Activated naive CD8-positive, alpha-beta T cell (primary cell): Measurements from ENCODE around the gene PDCD1.

Experiments
- H3K27ac Mint-ChIP-seq: one replicate; pipeline ENCODE4 v1.8.0; 2021; ENCODE audit warnings: mixed read lengths
- H3K27me3 Mint-ChIP-seq: one replicate; pipeline ENCODE4 v1.8.0; 2021; ENCODE audit warnings: mixed read lengths
- H3K36me3 Mint-ChIP-seq: one replicate; pipeline ENCODE4 v1.8.0; 2021; ENCODE audit warnings: mixed read lengths
- H3K4me1 Mint-ChIP-seq: one replicate; pipeline ENCODE4 v1.8.0; 2021; ENCODE audit warnings: low read depth, mixed read lengths
- H3K4me3 Mint-ChIP-seq: one replicate; pipeline ENCODE4 v1.8.0; 2021; ENCODE audit warnings: mild to moderate bottlenecking, mixed read lengths
- H3K9me3 Mint-ChIP-seq: one replicate; pipeline ENCODE4 v1.8.0; 2021; ENCODE audit warnings: low read depth, mixed read lengths

Gene PDCD1

GRCh38 chr2:241815477-241816430 is 42.9 kb downstream of the PDCD1 start:
- no peaks in the 10 kb centered on the region for H3K27me3 Mint-ChIP-seq
- no peak overlapping the region for H3K27ac Mint-ChIP-seq
- no peaks in the 10 kb centered on the region for H3K9me3 Mint-ChIP-seq
- no peak overlapping the region for H3K4me3 Mint-ChIP-seq
- H3K36me3 Mint-ChIP-seq = no peaks in the 10 kb centered on the region
- H3K4me1 Mint-ChIP-seq = no peaks in the 10 kb centered on the region

- Mint-ChIP-seq H3K27me3 (no peaks in the 10 kb centered on the region), H3K9me3 (no peaks in the 10 kb centered on the region), H3K27ac (no peak overlapping the region), H3K36me3 (no peaks in the 10 kb centered on the region), H3K4me3 (no peak overlapping the region), H3K4me1 (no peaks in the 10 kb centered on the region)
Observed at GRCh38 chr2:241814643-241815476, 43.8 kb downstream of the PDCD1 start.

DNA sequence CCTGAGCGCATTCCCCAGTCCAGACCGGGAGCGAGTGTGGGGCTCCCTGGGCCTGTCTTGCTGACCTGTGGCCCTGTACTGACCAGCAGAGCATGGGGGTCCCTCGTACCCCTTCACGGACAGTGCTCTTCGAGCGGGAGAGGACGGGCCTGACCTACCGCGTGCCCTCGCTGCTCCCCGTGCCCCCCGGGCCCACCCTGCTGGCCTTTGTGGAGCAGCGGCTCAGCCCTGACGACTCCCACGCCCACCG is 44.4 kb downstream of the PDCD1 start:
- H3K9me3 Mint-ChIP-seq = no peaks in the 10 kb centered on the region
- no peak overlapping the region for H3K27ac Mint-ChIP-seq
- H3K4me3 Mint-ChIP-seq = no peak overlapping the region
- H3K36me3 Mint-ChIP-seq = no peaks in the 10 kb centered on the region
- no peaks in the 10 kb centered on the region for H3K4me1 Mint-ChIP-seq
- no peaks in the 10 kb centered on the region for H3K27me3 Mint-ChIP-seq

DNA sequence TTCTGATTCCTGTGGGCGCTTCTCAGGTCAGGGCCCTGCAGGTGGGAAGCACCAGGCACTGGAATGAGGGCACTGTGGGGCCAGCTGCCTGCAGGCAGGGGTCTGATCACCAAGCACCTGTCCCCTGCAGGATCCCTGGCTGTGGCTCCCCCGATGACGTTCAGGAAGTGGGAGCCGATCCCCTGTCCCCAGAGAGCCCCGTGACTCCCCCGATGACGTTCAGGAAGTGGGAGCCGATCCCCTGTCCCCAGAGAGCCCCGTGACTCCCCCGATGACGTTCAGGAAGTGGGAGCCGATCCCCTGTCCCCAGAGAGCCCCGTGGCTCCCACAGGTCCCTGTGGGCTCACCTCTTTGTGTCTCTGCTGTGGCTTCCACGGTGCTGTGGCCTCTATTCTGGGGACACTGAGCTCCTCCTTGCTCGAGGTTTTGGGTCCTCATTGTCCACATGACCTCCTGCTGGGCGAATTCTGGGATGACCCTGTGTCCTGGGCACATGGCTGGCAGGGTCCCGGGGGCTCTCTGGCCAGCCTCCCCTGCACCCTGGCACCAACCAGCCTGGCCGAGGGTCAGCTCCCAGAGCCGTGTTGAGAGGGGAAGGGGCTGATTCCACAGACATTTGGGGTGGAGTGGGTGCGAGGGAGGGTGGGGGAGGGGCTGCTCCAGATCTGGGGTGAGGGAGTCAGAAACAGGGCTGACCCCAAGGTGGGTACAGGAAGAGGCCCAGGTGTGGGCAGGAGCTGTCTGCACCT is 44.9 kb downstream of the PDCD1 start:
- H3K27me3 Mint-ChIP-seq = peaks cover 2% of the 10 kb centered on the region
- H3K4me3 Mint-ChIP-seq = no peak overlapping the region
- H3K4me1 Mint-ChIP-seq = no peaks in the 10 kb centered on the region
- H3K36me3 Mint-ChIP-seq = no peaks in the 10 kb centered on the region
- H3K9me3 Mint-ChIP-seq = no peaks in the 10 kb centered on the region
- no peak overlapping the region for H3K27ac Mint-ChIP-seq

DNA sequence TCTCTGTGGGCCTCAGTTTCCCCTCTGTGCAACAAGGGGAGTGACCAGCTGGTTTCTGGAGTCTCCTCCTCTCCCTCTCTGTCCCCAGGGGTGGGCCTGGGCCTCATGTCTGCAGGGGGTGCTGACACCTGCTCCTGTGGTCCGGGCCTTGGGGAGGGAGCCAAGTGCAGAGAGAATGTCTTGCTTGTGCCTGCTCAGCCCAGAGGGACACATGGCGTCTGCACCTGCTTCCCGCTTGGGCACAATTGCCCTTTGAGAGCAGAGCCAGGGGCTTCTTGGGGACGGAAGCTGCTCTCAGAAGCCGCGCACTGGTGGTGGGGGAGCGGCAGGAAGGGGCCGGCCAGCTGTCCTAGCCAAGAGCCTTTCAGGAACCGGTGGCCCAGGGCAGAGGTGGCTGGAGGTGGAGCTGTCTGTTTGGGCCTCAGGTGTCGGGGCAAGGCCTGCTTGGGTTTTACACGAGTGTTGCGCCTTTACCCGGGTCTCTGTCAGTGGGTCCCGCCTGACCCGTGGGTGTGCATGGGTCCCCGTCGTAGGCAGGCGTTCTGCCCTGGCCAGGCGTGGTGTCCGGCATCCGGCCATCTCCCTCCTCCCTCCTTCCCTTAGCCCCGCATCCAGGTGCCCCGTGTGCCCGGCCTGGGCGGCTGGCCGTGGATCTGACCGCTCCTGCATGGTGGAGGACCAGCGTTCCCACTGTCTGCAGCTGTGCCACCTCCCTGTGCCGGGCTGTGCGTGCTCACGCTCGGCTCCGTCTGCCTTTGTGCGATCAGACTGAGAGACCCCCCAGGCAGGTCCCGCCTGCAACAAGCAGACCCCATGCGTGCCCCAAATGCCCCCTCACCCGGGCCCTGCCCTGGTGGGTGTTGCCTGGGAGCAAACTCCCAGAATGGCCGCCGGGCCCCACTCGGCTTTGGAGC is 45.7 kb downstream of the PDCD1 start:
- Mint-ChIP-seq H3K9me3 (no peaks in the 10 kb centered on the region), H3K4me1 (no peaks in the 10 kb centered on the region), H3K27me3 (peaks cover 4% of the 10 kb centered on the region), H3K4me3 (no peak overlapping the region), H3K27ac (no peak overlapping the region), H3K36me3 (no peaks in the 10 kb centered on the region)

- no peak overlapping the region for H3K4me3 Mint-ChIP-seq
- no peak overlapping the region for H3K27ac Mint-ChIP-seq
- H3K36me3 Mint-ChIP-seq = no peaks in the 10 kb centered on the region
- H3K9me3 Mint-ChIP-seq = no peaks in the 10 kb centered on the region
- no peaks in the 10 kb centered on the region for H3K4me1 Mint-ChIP-seq
- H3K27me3 Mint-ChIP-seq = peaks cover 4% of the 10 kb centered on the region
Observed at GRCh38 chr2:241811952-241812729, 46.6 kb downstream of the PDCD1 start.

DNA sequence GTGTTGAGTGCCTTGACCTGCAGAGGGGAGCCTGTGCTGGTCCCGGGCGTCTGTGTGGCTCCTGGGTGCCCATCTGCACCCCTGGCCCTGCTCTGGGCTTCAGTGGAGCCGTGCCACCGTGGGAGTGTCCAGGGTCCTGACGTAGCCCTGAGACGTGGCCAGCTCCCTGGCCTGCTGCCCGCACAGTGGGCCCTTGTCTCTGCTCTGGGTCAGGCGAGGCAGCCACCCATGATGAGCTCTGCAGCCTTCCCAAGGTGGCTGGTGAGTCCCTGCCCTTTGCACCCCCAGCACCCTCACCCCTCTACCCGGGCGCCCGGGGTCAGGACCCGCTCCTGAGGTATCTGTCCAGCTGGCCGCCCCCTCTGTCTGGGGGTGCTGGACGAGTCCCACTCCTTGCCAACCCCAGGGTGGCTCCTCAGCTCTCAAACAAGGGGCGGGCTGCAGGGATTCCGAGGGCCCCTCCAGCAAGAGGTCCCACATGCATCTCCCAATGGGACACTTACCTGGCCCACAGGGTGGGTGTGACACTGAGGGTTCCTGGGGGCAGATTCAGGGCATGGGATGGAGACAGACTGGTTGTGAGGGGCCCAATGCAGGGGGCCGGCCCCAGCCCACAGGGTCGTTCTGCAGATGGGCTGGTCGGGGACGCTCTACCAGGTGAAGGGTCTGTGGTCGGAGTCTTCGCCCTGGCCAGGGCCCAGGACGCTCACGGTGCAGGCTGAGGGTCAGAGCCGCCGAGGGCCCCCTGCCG is 47.3 kb downstream of the PDCD1 start:
- Mint-ChIP-seq H3K9me3 (no peaks in the 10 kb centered on the region), H3K27ac (no peak overlapping the region), H3K36me3 (no peaks in the 10 kb centered on the region), H3K27me3 (peaks cover 4% of the 10 kb centered on the region), H3K4me3 (no peak overlapping the region), H3K4me1 (no peaks in the 10 kb centered on the region)

DNA sequence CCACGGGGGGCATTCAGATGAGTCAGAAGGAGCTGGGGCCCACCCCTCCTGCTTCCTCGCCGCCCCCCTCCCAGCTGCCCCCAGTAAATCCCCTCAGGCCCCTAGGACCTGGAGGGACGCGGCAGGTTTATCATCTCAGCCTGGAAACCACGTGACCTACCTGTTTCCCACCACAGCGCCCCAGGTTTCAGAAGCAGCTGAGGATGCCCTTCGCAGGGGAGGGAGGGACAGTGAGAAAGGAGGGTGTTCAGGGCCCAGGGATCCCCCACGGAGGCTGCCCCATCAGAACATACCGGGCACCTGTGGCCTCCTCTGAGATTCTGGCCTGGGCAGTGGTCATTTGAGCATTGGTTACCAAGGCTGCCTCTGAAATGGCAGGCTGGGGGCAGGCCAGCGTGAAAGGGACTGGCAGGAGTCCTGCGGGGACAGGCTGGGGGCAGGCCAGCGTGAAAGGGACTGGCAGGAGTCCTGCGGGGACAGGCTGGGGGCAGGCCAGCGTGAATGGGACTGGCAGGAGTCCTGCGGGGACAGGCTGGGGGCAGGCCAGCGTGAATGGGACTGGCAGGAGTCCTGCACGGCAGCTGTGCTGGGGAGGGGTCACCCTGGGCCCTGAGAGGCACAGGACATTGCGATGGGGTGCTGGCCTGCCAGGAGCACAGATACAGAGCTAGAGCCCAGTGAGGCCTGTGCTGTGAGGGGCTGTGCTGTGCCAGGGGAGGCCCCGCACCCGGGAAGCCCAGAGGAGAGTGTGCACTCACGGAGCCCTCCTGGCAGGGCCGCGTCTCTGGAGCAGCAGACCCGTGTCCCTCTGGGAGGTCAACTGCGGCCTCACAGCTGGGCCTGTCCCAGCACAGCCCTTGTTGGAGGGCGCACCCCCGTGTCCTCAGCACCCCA is 48.1 kb downstream of the PDCD1 start:
- Mint-ChIP-seq H3K27me3 (peaks cover 4% of the 10 kb centered on the region), H3K4me3 (no peak overlapping the region), H3K27ac (no peak overlapping the region), H3K4me1 (no peaks in the 10 kb centered on the region), H3K9me3 (no peaks in the 10 kb centered on the region), H3K36me3 (no peaks in the 10 kb centered on the region)

DNA sequence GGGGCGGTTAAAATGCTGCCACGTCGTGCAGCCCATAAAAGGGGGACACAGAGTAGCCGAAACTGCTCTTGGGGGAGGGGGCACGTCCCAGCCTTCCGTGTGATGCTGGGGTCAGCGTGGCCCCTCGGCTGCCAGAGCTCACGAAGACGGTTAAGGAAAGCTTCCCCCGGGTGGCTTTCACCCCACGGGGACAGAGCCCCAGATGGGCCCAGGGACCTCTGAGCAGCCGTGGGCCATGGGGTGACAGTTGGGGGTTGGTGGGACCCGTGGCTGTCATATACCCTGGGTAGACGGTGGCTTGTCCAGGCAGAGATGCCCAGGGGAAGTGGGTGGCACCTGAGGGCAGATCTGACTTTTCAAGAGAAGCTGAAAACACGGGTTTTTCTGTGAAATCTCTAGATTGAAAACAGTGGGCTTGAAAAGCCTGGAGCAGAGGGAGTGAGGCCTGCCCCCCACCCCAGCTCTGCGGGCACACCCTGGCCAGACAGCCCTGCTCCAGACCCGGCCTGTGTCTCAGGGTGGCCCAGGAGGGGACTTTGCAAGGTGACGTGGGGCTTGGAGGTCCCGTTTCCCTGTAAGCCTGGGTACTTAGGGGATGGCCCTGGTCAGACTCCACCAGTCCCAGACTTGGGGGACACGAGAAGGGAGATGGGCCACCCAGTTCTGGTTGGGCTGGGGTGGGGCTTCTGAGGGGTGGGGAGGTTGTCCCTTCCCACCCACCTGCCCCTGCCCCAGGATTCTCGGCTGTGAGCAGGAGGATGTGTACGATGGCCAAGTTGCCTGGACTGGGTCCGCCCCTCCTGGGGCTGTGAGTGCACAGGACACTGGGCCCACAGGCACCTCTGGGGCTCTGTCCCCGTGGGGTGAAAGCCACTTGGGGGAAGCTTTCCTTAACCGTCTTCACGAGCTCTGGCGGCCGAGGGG is 49.0 kb downstream of the PDCD1 start:
- Mint-ChIP-seq H3K36me3 (no peaks in the 10 kb centered on the region), H3K4me1 (peaks cover 3% of the 10 kb centered on the region), H3K27ac (no peak overlapping the region), H3K9me3 (no peaks in the 10 kb centered on the region), H3K4me3 (no peak overlapping the region), H3K27me3 (peaks cover 4% of the 10 kb centered on the region)

- H3K27me3 Mint-ChIP-seq = peaks cover 4% of the 10 kb centered on the region
- peaks cover 5% of the 10 kb centered on the region for H3K4me1 Mint-ChIP-seq
- H3K36me3 Mint-ChIP-seq = no peaks in the 10 kb centered on the region
- no peak within 1 kb of the TSS for H3K4me3 Mint-ChIP-seq
- H3K27ac Mint-ChIP-seq = no peak within 1 kb of the TSS
- no peaks in the 10 kb centered on the region for H3K9me3 Mint-ChIP-seq
Observed at GRCh38 chr2:241808721-241809382, 49.8 kb downstream of the PDCD1 start, which contains the start of gene NEU4. Gene NEU4 (plus strand): TSS chr2:241809193. CDS start chr2:241814485, 5,292 bp downstream.

DNA sequence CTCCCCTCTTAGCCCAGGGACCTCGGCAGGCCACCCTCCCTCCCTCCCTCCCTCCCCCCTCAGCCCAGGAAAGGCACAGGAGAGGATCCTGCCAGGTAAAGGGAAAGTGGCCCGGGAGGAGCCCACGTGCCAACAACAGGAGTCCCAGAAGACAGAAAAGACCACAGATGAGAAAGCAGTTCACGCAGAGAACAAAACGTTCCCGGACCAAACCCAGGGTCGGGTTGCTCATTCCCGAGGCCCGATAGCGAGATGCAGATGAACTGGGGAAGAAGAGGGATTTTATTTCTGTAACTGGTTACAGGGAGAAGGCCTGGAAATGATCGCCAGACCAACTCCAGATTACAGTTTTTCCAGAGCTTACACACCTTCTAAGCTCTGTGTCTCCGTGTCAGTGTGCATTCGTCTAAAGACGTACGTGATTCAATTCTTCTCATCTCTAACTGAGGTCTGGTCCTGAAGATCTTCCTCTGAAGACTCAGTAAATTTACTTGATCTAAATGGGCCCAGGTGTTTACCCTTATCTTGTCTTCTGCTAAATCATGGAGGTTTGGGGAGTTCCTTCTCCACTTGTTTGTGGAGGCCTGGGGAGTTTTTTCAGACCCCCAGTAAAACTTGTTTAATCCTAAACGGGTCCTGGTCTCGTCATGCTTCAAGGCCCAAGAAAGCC is 50.5 kb downstream of the PDCD1 start:
- H3K4me3 Mint-ChIP-seq = no peak overlapping the region
- peaks cover 4% of the 10 kb centered on the region for H3K27me3 Mint-ChIP-seq
- peaks cover 7% of the 10 kb centered on the region for H3K4me1 Mint-ChIP-seq
- no peaks in the 10 kb centered on the region for H3K36me3 Mint-ChIP-seq
- H3K9me3 Mint-ChIP-seq = no peaks in the 10 kb centered on the region
- H3K27ac Mint-ChIP-seq = no peak overlapping the region
